ENCODE measurements around the gene BRME1.

BRME1 gene

DNA sequence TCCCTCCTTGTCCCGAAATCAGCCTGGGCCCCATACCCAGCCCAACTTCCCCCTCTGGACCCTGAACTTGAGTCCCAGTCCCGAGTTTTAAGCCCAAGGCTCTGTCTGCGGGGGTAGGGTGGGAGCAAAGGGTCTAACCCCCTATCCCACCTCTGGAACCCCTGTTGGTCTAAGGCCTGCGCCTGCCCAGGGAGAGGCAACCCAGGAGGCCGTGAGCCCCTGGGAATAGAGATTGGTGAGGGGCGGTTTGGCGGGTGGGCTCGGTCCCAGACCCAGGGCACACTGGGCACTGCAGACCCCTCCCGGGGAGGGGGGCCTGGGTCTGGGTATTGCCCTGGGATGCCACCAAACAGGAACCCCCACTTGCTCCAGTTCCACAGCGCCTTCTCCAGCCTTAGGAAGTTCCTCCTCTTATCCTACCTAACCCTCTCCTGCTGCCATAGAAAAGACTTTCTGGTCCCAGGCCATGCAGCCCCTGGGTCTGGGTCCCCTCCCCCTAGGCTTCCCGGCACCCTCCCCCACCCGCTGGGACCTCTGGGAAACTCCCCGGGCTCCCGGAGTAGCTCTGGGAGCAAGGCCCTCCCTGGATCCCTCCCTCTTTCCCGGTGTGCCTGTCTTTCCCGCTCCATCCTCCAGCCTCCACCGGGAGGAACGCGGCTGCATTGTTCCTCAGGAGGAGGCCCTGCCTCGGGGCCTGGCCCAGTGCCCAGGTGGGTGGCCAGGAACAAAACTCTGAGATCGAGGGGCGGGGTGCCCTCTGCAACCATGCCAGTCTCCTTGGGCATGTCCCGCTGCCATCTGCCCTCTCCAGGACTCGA lies 62.6 kb downstream of the BRME1 start (continued):
- TF ChIP-seq, protein P1, sequence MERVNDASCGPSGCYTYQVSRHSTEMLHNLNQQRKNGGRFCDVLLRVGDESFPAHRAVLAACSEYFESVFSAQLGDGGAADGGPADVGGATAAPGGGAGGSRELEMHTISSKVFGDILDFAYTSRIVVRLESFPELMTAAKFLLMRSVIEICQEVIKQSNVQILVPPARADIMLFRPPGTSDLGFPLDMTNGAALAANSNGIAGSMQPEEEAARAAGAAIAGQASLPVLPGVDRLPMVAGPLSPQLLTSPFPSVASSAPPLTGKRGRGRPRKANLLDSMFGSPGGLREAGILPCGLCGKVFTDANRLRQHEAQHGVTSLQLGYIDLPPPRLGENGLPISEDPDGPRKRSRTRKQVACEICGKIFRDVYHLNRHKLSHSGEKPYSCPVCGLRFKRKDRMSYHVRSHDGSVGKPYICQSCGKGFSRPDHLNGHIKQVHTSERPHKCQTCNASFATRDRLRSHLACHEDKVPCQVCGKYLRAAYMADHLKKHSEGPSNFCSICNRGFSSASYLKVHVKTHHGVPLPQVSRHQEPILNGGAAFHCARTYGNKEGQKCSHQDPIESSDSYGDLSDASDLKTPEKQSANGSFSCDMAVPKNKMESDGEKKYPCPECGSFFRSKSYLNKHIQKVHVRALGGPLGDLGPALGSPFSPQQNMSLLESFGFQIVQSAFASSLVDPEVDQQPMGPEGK (tag by site-specific recombination; IDR thresholded peaks at IDR 0.05) = peak; percentile 37; the same call in 1 of the 2 replicates
- TF ChIP-seq, protein P2, sequence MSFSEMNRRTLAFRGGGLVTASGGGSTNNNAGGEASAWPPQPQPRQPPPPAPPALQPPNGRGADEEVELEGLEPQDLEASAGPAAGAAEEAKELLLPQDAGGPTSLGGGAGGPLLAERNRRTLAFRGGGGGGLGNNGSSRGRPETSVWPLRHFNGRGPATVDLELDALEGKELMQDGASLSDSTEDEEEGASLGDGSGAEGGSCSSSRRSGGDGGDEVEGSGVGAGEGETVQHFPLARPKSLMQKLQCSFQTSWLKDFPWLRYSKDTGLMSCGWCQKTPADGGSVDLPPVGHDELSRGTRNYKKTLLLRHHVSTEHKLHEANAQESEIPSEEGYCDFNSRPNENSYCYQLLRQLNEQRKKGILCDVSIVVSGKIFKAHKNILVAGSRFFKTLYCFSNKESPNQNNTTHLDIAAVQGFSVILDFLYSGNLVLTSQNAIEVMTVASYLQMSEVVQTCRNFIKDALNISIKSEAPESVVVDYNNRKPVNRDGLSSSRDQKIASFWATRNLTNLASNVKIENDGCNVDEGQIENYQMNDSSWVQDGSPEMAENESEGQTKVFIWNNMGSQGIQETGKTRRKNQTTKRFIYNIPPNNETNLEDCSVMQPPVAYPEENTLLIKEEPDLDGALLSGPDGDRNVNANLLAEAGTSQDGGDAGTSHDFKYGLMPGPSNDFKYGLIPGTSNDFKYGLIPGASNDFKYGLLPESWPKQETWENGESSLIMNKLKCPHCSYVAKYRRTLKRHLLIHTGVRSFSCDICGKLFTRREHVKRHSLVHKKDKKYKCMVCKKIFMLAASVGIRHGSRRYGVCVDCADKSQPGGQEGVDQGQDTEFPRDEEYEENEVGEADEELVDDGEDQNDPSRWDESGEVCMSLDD (tag by site-specific recombination; IDR thresholded peaks at IDR 0.05) = peak; percentile 80; the same call in 1 of the 2 replicates
- TF ChIP-seq, protein P3, sequence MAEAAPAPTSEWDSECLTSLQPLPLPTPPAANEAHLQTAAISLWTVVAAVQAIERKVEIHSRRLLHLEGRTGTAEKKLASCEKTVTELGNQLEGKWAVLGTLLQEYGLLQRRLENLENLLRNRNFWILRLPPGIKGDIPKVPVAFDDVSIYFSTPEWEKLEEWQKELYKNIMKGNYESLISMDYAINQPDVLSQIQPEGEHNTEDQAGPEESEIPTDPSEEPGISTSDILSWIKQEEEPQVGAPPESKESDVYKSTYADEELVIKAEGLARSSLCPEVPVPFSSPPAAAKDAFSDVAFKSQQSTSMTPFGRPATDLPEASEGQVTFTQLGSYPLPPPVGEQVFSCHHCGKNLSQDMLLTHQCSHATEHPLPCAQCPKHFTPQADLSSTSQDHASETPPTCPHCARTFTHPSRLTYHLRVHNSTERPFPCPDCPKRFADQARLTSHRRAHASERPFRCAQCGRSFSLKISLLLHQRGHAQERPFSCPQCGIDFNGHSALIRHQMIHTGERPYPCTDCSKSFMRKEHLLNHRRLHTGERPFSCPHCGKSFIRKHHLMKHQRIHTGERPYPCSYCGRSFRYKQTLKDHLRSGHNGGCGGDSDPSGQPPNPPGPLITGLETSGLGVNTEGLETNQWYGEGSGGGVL (tag by site-specific recombination; IDR thresholded peaks at IDR 0.05) = peak; percentile 75
- TF ChIP-seq WT1 (tag by site-specific recombination; IDR thresholded peaks at IDR 0.05) (peak; percentile 79), SP7 (tag by site-specific recombination; IDR thresholded peaks at IDR 0.05) (peak; percentile 37; the same call in 1 of the 2 replicates), GLIS2 (tag by site-specific recombination; IDR thresholded peaks at IDR 0.05) (peak; percentile 8; the same call in 1 of the 2 replicates), EGR2 (tag by site-specific recombination; IDR thresholded peaks at IDR 0.05; ENCODE audit: low read depth) (0 out of 2 replicates have a peak, but pooled peaks have one; percentile 20), ZFP41 (tag by site-specific recombination; IDR thresholded peaks at IDR 0.05; ENCODE audit: borderline replicate concordance) (no peak), GLIS1 (tag by site-specific recombination; IDR thresholded peaks at IDR 0.05) (peak; percentile 65), SP2 (tag by site-specific recombination; IDR thresholded peaks at IDR 0.05) (peak; percentile 54), ZNF140 (tag by site-specific recombination; IDR thresholded peaks at IDR 0.05) (no peak), ZBTB17 (tag by site-specific recombination; IDR thresholded peaks at IDR 0.05) (0 out of 2 replicates have a peak, but pooled peaks have one; percentile 30), ZNF423 (tag by site-specific recombination; IDR thresholded peaks at IDR 0.05) (no peak), ZNF366 (tag by site-specific recombination; conservative IDR thresholded peaks at IDR 0.05) (peak; percentile 60; the same call in 1 of the 2 replicates), ZNF76 (tag by site-specific recombination; IDR thresholded peaks at IDR 0.05; ENCODE audit: borderline replicate concordance, low read depth) (peak; percentile 90), ZNF776 (tag by site-specific recombination; IDR thresholded peaks at IDR 0.05; ENCODE audit: borderline replicate concordance) (no peak), SP3 (tag by site-specific recombination; IDR thresholded peaks at IDR 0.05) (peak; percentile 54), ZNF214 (tag by site-specific recombination; IDR thresholded peaks at IDR 0.05; ENCODE audit: borderline replicate concordance) (no peak), ZNF10 (tag by site-specific recombination; IDR thresholded peaks at IDR 0.05) (peak; percentile 17; the same call in 1 of the 2 replicates)
- TF ChIP-seq, protein P4, sequence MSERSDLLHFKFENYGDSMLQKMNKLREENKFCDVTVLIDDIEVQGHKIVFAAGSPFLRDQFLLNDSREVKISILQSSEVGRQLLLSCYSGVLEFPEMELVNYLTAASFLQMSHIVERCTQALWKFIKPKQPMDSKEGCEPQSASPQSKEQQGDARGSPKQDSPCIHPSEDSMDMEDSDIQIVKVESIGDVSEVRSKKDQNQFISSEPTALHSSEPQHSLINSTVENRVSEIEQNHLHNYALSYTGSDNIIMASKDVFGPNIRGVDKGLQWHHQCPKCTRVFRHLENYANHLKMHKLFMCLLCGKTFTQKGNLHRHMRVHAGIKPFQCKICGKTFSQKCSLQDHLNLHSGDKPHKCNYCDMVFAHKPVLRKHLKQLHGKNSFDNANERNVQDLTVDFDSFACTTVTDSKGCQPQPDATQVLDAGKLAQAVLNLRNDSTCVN (tag by site-specific recombination; optimal IDR thresholded peaks at IDR 0.05) = no peak
- TF ChIP-seq, protein P5, sequence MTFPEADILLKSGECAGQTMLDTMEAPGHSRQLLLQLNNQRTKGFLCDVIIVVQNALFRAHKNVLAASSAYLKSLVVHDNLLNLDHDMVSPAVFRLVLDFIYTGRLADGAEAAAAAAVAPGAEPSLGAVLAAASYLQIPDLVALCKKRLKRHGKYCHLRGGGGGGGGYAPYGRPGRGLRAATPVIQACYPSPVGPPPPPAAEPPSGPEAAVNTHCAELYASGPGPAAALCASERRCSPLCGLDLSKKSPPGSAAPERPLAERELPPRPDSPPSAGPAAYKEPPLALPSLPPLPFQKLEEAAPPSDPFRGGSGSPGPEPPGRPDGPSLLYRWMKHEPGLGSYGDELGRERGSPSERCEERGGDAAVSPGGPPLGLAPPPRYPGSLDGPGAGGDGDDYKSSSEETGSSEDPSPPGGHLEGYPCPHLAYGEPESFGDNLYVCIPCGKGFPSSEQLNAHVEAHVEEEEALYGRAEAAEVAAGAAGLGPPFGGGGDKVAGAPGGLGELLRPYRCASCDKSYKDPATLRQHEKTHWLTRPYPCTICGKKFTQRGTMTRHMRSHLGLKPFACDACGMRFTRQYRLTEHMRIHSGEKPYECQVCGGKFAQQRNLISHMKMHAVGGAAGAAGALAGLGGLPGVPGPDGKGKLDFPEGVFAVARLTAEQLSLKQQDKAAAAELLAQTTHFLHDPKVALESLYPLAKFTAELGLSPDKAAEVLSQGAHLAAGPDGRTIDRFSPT (tag by site-specific recombination; IDR thresholded peaks at IDR 0.05) = peak; percentile 90
- TF ChIP-seq, protein P6, sequence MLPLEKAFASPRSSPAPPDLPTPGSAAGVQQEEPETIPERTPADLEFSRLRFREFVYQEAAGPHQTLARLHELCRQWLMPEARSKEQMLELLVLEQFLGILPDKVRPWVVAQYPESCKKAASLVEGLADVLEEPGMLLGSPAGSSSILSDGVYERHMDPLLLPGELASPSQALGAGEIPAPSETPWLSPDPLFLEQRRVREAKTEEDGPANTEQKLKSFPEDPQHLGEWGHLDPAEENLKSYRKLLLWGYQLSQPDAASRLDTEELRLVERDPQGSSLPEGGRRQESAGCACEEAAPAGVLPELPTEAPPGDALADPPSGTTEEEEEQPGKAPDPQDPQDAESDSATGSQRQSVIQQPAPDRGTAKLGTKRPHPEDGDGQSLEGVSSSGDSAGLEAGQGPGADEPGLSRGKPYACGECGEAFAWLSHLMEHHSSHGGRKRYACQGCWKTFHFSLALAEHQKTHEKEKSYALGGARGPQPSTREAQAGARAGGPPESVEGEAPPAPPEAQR (tag by site-specific recombination; IDR thresholded peaks at IDR 0.05) = no peak

Data from HEK293 (cell line).